IPS DF 19.7 (cell line): ENCODE measurements around the gene MRLN.

Source experiments
- DNase-seq: peaks from one replicate; pipeline ENCODE4 v3.0.0-alpha.2; 2013; ENCODE audit warnings: low read depth, low spot score

The MRLN gene

GRCh38 chr10:59705931-59706330 lies 47.3 kb downstream of the MRLN start:
- no peak for DNase-seq

GRCh38 chr10:59704630-59705029 lies 48.6 kb downstream of the MRLN start:
- no peak for DNase-seq

GRCh38 chr10:59702347-59702746 lies 50.9 kb downstream of the MRLN start:
- no peak for DNase-seq

- no peak for DNase-seq
Observed at GRCh38 chr10:59700709-59701108, 52.5 kb downstream of the MRLN start.

- no peak for DNase-seq
Observed at GRCh38 chr10:59698326-59698725, 54.9 kb downstream of the MRLN start.

GRCh38 chr10:59695637-59696036 lies 57.6 kb downstream of the MRLN start:
- DNase-seq: no peak

GRCh38 chr10:59694936-59695335 lies 58.3 kb downstream of the MRLN start:
- no peak for DNase-seq

- DNase-seq: no peak
Observed at GRCh38 chr10:59692113-59692512, 61.1 kb downstream of the MRLN start.

- no peak for DNase-seq
Observed at GRCh38 chr10:59688921-59689351, 64.3 kb downstream of the MRLN start.

- no peak for DNase-seq
Observed at GRCh38 chr10:59687657-59688056, 65.6 kb downstream of the MRLN start.
